K562 (cell line): ENCODE measurements around the gene MRPL10. TPM values are rescaled to one million over a fixed set of nuclear protein-coding genes. Genes with fewer than 3 reads are reported as not detected.
A peak's percentile ranks its signal among the peaks of the same experiment; 100 is the strongest.

Experiments
- GATAD2B ChIP-seq: fragments of 450-650 bp; IDR thresholded peaks from 2 replicates; pipeline ENCODE4 v1.6.1; 2017; ENCODE audit warnings: mild to moderate bottlenecking, borderline replicate concordance
- JUND ChIP-seq, 2 experiments: IDR thresholded peaks; 2 replicates in 1 of 2; 3 replicates in 1 of 2; pipeline ENCODE4 v1.6.1; 2011; ENCODE audit warnings: borderline replicate concordance in 2 of 2, low read depth in 2 of 2, low read length in 2 of 2, improper control_type of control experiment in 1 of 2, missing biosample characterization in 1 of 2, missing genetic modification characterization in 1 of 2, missing genetic modification reagents in 1 of 2
- KAT2B ChIP-seq: IDR thresholded peaks from one replicate; pipeline ENCODE4 v1.6.1; 2012; ENCODE audit warnings: low read depth, mild to moderate bottlenecking, control low read depth, inconsistent platforms, low read length, moderate library complexity
- NCOA1 ChIP-seq: fragments of 450-650 bp; IDR thresholded peaks from 2 replicates; pipeline ENCODE4 v1.6.1; 2016; ENCODE audit warnings: low read depth
- NR2C2 ChIP-seq, 2 experiments: fragments of 200-800 bp in 1 of 2; sonication (Bioruptor generic) in 1 of 2; sonication (generic) in 1 of 2; formaldehyde crosslinking in 1 of 2; IDR thresholded peaks; 2 replicates each; pipeline versions ENCODE4 v1.6.1 to v1.8.0; 2016 to 2022; ENCODE audit warnings: mild to moderate bottlenecking in 1 of 2, missing compliant biosample characterization in 1 of 2, missing genetic modification characterization in 1 of 2, missing genetic modification reagents in 1 of 2
- RBFOX2 ChIP-seq: fragments of 200-400 bp; formaldehyde crosslinking; IDR thresholded peaks from 2 replicates; pipeline ENCODE4 v1.6.1; 2017; ENCODE audit warnings: low read depth, mild to moderate bottlenecking, low read length, moderate library complexity
- XRCC5 ChIP-seq: fragments of 200-400 bp; formaldehyde crosslinking; IDR thresholded peaks from 2 replicates; pipeline ENCODE4 v1.6.1; 2017; ENCODE audit warnings: low read depth, mild to moderate bottlenecking, low read length
- ZNF274 ChIP-seq: IDR thresholded peaks from 2 replicates; pipeline ENCODE4 v1.6.1; 2011; ENCODE audit warnings: low read depth, mild to moderate bottlenecking, low read length, moderate library complexity, borderline replicate concordance
- ZNF551 ChIP-seq: fragments of 250-450 bp; sonication (Bioruptor Pico); IDR thresholded peaks from 2 replicates; pipeline ENCODE4 v1.5.0; 2021; ENCODE audit warnings: mild to moderate bottlenecking, moderate library complexity
- ZNF699 ChIP-seq: fragments of 250-450 bp; sonication (Bioruptor Pico); IDR thresholded peaks from 2 replicates; pipeline ENCODE4 v1.8.0; 2021; ENCODE audit warnings: mild to moderate bottlenecking, moderate library complexity; ENCODE audit not compliant: insufficient replicate concordance
- ZNF717 ChIP-seq: fragments of 250-450 bp; sonication (Bioruptor Pico); IDR thresholded peaks from 2 replicates; pipeline ENCODE4 v1.5.0; 2021
- polyA plus RNA-seq, 8 experiments: library from polyadenylated mRNA; depleted of rRNA in 4 of 8; stranded (reverse) in 5 of 8; unstranded in 3 of 8; fragments of >200 nt; fragmentation: Nextera tagmentation in 2 of 8; fragmentation: Illumina TruSeq in 1 of 8; extraction: Ambion mirVana in 2 of 8; extraction: Trizol in 1 of 8; gene quantifications; 2 replicates each; pipeline versions ENCODE4 v1.2.1 to v1.2.3, GENCODE V29; 2011 to 2014; ENCODE audit warnings: inconsistent platforms in 1 of 8, missing spikeins in 1 of 8
- total RNA-seq, 7 experiments: library from RNA; depleted of rRNA in 6 of 7; stranded (reverse); fragments of >200 nt in 6 of 7; fragmentation: Illumina TruSeq in 2 of 7; extraction: Trizol in 2 of 7; gene quantifications; 2 replicates each; pipeline versions ENCODE4 v1.2.1 to v1.2.3, GENCODE V29; 2011 to 2021; ENCODE audit warnings: low replicate concordance in 1 of 7
- TF ChIP-seq, protein P1 (sequence below): fragments of 150-350 bp; conservative IDR thresholded peaks from 2 replicates; pipeline ENCODE4 v1.6.1; 2014; ENCODE audit warnings: low read length
- TF ChIP-seq, protein P2 (sequence below): fragments of 450-650 bp; formaldehyde crosslinking; IDR thresholded peaks from 2 replicates; pipeline ENCODE4 v1.4.0; 2020; ENCODE audit warnings: mild to moderate bottlenecking, mixed read lengths
- TF ChIP-seq, protein P3 (sequence below): fragments of 250-450 bp; sonication (Bioruptor Pico); IDR thresholded peaks from 2 replicates; pipeline ENCODE4 v1.6.1; 2021; ENCODE audit warnings: mild to moderate bottlenecking
- TF ChIP-seq, protein P4 (sequence below): sonication (generic); formaldehyde crosslinking; IDR thresholded peaks from 2 replicates; pipeline ENCODE4 v1.8.0; 2022; ENCODE audit warnings: missing genetic modification reagents, mild to moderate bottlenecking, borderline replicate concordance
- TF ChIP-seq, protein P5 (sequence below): fragments of 250-450 bp; sonication (Bioruptor Pico); IDR thresholded peaks from 2 replicates; pipeline ENCODE4 v1.5.0; 2020; ENCODE audit warnings: mild to moderate bottlenecking, borderline replicate concordance

Gene MRPL10
- total and polyA plus RNA-seq, 9 of the 15 experiments (the other 6 are each of a cell fraction or from before 2014, with no cell fraction given) = 27.8 to 105 (median 67.3) TPM

DNA sequence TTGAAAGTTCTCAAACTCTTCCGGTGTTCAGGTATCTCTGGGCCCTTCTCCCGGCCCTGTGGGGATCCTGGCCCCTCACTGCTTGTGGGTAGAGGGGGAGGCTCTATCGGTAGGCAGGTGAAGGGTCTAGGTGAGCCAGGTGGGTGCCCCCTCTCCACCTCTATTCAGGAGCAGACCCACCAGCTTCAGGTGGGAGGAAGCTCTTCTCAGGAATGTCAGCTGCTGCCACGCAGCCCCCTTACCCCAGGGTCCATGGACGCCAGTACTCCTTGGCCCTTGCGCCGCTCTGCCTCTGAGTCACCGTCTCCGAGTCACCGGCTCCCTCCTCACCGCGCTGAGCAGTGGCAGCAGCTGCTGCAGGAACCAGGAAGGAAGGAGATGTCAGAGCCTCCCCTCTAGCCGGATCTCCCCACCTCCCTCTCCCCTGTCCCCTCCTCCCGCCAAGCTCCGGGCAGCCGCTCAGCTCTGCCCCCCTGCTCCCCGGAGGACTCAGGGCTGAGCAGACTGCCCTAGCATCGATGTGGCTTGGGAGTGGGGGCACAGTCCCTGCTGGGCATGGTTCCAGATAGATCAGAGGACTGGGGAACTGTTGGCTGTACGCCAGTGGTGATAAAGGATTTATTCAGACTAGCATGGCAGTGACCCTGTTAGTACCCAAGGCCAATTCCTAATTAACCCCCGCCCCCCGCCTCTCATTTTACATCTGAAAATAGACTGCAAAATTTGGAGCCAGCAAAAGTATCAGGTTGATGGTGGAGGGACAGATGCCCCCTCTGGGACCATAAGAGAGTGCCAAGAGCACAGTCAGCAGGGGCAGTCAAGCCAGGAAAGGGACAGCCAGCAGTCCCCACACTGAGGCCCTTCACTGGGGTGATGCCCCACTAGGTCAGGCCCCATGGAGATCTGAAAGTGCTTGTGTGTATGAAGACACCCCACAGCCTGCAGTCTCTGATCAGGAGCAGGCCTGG is 9.6 kb downstream of the MRPL10 start, which contains the start of gene OSBPL7 (continued):
- TF ChIP-seq NR2C2 (CRISPR knock-in tag; IDR thresholded peaks at IDR 0.05) = no peak
- peak; percentile 39; the same call in 1 of the 2 replicates for TF ChIP-seq NR2C2 (tag; IDR thresholded peaks at IDR 0.05)
- no peak for TF ChIP-seq ZNF274
- TF ChIP-seq, protein P1, sequence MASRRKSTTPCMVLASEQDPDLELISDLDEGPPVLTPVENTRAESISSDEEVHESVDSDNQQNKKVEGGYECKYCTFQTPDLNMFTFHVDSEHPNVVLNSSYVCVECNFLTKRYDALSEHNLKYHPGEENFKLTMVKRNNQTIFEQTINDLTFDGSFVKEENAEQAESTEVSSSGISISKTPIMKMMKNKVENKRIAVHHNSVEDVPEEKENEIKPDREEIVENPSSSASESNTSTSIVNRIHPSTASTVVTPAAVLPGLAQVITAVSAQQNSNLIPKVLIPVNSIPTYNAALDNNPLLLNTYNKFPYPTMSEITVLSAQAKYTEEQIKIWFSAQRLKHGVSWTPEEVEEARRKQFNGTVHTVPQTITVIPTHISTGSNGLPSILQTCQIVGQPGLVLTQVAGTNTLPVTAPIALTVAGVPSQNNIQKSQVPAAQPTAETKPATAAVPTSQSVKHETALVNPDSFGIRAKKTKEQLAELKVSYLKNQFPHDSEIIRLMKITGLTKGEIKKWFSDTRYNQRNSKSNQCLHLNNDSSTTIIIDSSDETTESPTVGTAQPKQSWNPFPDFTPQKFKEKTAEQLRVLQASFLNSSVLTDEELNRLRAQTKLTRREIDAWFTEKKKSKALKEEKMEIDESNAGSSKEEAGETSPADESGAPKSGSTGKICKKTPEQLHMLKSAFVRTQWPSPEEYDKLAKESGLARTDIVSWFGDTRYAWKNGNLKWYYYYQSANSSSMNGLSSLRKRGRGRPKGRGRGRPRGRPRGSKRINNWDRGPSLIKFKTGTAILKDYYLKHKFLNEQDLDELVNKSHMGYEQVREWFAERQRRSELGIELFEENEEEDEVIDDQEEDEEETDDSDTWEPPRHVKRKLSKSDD = no peak
- no peak for TF ChIP-seq ZNF551 (CRISPR knock-in tag)
- peak; percentile 84 for TF ChIP-seq JUND (IDR thresholded peaks at IDR 0.05; ENCODE audit: borderline replicate concordance, low read depth, low read length)
- peak; percentile 33; the same call in 1 of the 3 replicates for TF ChIP-seq JUND (tag; IDR thresholded peaks at IDR 0.05; ENCODE audit: borderline replicate concordance, low read depth, low read length)
- no peak for TF ChIP-seq NCOA1
- peak; percentile 79 for TF ChIP-seq RBFOX2
- TF ChIP-seq, protein P2, sequence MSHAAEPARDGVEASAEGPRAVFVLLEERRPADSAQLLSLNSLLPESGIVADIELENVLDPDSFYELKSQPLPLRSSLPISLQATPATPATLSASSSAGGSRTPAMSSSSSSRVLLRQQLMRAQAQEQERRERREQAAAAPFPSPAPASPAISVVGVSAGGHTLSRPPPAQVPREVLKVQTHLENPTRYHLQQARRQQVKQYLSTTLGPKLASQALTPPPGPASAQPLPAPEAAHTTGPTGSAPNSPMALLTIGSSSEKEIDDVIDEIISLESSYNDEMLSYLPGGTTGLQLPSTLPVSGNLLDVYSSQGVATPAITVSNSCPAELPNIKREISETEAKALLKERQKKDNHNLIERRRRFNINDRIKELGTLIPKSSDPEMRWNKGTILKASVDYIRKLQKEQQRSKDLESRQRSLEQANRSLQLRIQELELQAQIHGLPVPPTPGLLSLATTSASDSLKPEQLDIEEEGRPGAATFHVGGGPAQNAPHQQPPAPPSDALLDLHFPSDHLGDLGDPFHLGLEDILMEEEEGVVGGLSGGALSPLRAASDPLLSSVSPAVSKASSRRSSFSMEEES (CRISPR knock-in tag) = no peak
- no peak for TF ChIP-seq ZNF717
- TF ChIP-seq, protein P3, sequence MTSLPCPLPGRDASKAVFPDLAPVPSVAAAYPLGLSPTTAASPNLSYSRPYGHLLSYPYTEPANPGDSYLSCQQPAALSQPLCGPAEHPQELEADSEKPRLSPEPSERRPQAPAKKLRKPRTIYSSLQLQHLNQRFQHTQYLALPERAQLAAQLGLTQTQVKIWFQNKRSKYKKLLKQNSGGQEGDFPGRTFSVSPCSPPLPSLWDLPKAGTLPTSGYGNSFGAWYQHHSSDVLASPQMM = no peak
- no peak for TF ChIP-seq XRCC5
- TF ChIP-seq, protein P4, sequence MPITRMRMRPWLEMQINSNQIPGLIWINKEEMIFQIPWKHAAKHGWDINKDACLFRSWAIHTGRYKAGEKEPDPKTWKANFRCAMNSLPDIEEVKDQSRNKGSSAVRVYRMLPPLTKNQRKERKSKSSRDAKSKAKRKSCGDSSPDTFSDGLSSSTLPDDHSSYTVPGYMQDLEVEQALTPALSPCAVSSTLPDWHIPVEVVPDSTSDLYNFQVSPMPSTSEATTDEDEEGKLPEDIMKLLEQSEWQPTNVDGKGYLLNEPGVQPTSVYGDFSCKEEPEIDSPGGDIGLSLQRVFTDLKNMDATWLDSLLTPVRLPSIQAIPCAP (CRISPR knock-in tag) = no peak
- no peak for TF ChIP-seq ZNF699 (CRISPR knock-in tag)
- TF ChIP-seq GATAD2B = no peak
- TF ChIP-seq KAT2B = no peak
- TF ChIP-seq, protein P5, sequence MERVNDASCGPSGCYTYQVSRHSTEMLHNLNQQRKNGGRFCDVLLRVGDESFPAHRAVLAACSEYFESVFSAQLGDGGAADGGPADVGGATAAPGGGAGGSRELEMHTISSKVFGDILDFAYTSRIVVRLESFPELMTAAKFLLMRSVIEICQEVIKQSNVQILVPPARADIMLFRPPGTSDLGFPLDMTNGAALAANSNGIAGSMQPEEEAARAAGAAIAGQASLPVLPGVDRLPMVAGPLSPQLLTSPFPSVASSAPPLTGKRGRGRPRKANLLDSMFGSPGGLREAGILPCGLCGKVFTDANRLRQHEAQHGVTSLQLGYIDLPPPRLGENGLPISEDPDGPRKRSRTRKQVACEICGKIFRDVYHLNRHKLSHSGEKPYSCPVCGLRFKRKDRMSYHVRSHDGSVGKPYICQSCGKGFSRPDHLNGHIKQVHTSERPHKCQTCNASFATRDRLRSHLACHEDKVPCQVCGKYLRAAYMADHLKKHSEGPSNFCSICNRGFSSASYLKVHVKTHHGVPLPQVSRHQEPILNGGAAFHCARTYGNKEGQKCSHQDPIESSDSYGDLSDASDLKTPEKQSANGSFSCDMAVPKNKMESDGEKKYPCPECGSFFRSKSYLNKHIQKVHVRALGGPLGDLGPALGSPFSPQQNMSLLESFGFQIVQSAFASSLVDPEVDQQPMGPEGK (CRISPR knock-in tag) = no peak
